ENCODE results near the gene RTN4IP1.

RTN4IP1 gene

DNA sequence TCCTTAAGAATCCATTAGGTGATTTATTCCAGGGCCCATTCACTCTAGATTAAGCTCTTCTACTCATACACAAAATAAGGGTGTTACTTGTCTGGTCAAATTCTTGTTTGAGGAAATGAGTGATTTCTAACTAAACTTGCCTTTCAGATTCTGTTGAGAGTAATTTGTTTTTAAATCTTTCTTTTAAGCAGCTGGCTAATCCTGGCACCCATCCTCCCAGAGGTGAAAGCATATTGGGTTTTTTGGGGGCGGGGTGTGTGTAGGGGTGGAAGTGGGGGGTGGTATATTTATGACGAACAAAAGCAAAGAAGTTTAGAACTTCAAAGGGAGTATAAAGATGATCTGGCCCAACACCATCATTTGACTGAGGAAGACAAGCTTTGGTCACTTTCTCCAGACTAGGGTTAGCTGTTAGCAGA is 94.7 kb downstream of the RTN4IP1 start:
- Histone ChIP-seq H3K36me3 (ENCODE audit: insufficient read depth, low read length) (peaks cover 57% of the 10 kb centered on the region), H4K20me1 (ENCODE audit: insufficient read depth, low read length) (no peaks in the 10 kb centered on the region), H2AFZ (ENCODE audit: low read length) (no peak overlapping the region), H3K4me3 (ENCODE audit: low read depth, low read length, poor library complexity, severe bottlenecking) (no peak overlapping the region), H3K27me3 (ENCODE audit: insufficient read depth, low read length) (no peaks in the 10 kb centered on the region), H3K27ac (ENCODE audit: low read depth, low read length, poor library complexity, severe bottlenecking) (no peak overlapping the region), H3K4me2 (ENCODE audit: low read length) (no peak overlapping the region), H3K9me2 (ENCODE audit: low read depth, low read length) (no peaks in the 10 kb centered on the region), H3K79me2 (ENCODE audit: insufficient read depth, low read length) (no peaks in the 10 kb centered on the region), H3F3A (ENCODE audit: insufficient read depth, low read length) (no peaks in the 10 kb centered on the region), H3K4me1 (ENCODE audit: insufficient read depth, low read length, severe bottlenecking) (peaks cover 5% of the 10 kb centered on the region), H3K9me3 (ENCODE audit: low read length) (no peaks in the 10 kb centered on the region), H3K9ac (ENCODE audit: low read length) (no peak overlapping the region)
- TF ChIP-seq, protein P1, sequence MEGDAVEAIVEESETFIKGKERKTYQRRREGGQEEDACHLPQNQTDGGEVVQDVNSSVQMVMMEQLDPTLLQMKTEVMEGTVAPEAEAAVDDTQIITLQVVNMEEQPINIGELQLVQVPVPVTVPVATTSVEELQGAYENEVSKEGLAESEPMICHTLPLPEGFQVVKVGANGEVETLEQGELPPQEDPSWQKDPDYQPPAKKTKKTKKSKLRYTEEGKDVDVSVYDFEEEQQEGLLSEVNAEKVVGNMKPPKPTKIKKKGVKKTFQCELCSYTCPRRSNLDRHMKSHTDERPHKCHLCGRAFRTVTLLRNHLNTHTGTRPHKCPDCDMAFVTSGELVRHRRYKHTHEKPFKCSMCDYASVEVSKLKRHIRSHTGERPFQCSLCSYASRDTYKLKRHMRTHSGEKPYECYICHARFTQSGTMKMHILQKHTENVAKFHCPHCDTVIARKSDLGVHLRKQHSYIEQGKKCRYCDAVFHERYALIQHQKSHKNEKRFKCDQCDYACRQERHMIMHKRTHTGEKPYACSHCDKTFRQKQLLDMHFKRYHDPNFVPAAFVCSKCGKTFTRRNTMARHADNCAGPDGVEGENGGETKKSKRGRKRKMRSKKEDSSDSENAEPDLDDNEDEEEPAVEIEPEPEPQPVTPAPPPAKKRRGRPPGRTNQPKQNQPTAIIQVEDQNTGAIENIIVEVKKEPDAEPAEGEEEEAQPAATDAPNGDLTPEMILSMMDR (IDR thresholded peaks at IDR 0.05; ENCODE audit: low read length), result no peak
- no peak for TF ChIP-seq EZH2 (IDR thresholded peaks at IDR 0.05; ENCODE audit: borderline replicate concordance, low read length)

- Histone ChIP-seq H3K4me2 (ENCODE audit: low read length) (no peak overlapping the region), H3K27ac (ENCODE audit: low read depth, low read length, poor library complexity, severe bottlenecking) (no peak overlapping the region), H3K36me3 (ENCODE audit: insufficient read depth, low read length) (peaks cover 62% of the 10 kb centered on the region), H3F3A (ENCODE audit: insufficient read depth, low read length) (no peaks in the 10 kb centered on the region), H3K27me3 (ENCODE audit: insufficient read depth, low read length) (no peaks in the 10 kb centered on the region), H3K4me1 (ENCODE audit: insufficient read depth, low read length, severe bottlenecking) (peaks cover 5% of the 10 kb centered on the region), H3K9ac (ENCODE audit: low read length) (no peak overlapping the region), H3K79me2 (ENCODE audit: insufficient read depth, low read length) (no peaks in the 10 kb centered on the region), H4K20me1 (ENCODE audit: insufficient read depth, low read length) (no peaks in the 10 kb centered on the region), H3K9me3 (ENCODE audit: low read length) (no peaks in the 10 kb centered on the region), H3K9me2 (ENCODE audit: low read depth, low read length) (no peaks in the 10 kb centered on the region), H2AFZ (ENCODE audit: low read length) (no peak overlapping the region), H3K4me3 (ENCODE audit: low read depth, low read length, poor library complexity, severe bottlenecking) (no peak overlapping the region)
- TF ChIP-seq, protein P1 (IDR thresholded peaks at IDR 0.05; ENCODE audit: low read length), result no peak
- TF ChIP-seq EZH2 (IDR thresholded peaks at IDR 0.05; ENCODE audit: borderline replicate concordance, low read length), result no peak
Measured at GRCh38 chr6:106534004-106534403, 95.3 kb downstream of the RTN4IP1 start.

DNA sequence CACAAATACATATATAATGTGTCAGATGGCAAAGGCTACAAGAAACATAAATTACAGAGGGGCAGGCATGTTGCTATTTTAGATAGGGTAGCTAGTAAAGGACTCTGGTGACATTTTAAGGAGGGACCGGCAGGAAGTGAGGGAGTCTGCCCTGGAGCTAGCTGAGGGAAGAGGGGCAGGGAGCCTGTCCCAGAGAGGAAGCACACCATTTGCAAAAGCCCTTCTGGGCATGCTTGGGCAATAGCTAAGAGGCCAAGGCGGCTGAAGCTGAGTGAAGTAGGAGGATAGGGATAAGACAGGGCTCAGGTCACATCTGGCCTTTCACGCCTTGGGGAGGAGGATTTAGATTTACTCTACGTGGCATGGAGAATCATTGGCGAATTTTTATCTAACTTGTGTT is 96.2 kb downstream of the RTN4IP1 start:
- no peaks in the 10 kb centered on the region for H3K9me2 ChIP-seq (ENCODE audit: low read depth, low read length)
- H3K27ac ChIP-seq (ENCODE audit: low read depth, low read length, poor library complexity, severe bottlenecking), result no peak overlapping the region
- H3K9ac ChIP-seq (ENCODE audit: low read length), result no peak overlapping the region
- H3K4me3 ChIP-seq (ENCODE audit: low read depth, low read length, poor library complexity, severe bottlenecking), result no peak overlapping the region
- H3K79me2 ChIP-seq (ENCODE audit: insufficient read depth, low read length), result no peaks in the 10 kb centered on the region
- no peak overlapping the region for H3K4me2 ChIP-seq (ENCODE audit: low read length)
- TF ChIP-seq EZH2 (IDR thresholded peaks at IDR 0.05; ENCODE audit: borderline replicate concordance, low read length), result no peak
- TF ChIP-seq, protein P1 (IDR thresholded peaks at IDR 0.05; ENCODE audit: low read length), result no peak
- no peak overlapping the region for H2AFZ ChIP-seq (ENCODE audit: low read length)
- H3K36me3 ChIP-seq (ENCODE audit: insufficient read depth, low read length), result peaks cover 62% of the 10 kb centered on the region
- H3K27me3 ChIP-seq (ENCODE audit: insufficient read depth, low read length), result no peaks in the 10 kb centered on the region
- H3F3A ChIP-seq (ENCODE audit: insufficient read depth, low read length), result no peaks in the 10 kb centered on the region
- no peaks in the 10 kb centered on the region for H3K9me3 ChIP-seq (ENCODE audit: low read length)
- H3K4me1 ChIP-seq (ENCODE audit: insufficient read depth, low read length, severe bottlenecking), result peaks cover 5% of the 10 kb centered on the region
- no peaks in the 10 kb centered on the region for H4K20me1 ChIP-seq (ENCODE audit: insufficient read depth, low read length)
